ENCODE data around the gene NAALADL2. TPM values are rescaled to one million over a fixed set of nuclear protein-coding genes. Genes with fewer than 3 reads are reported as not detected.
"Not testable (repeated sequence)": the region's sequence is repeated elsewhere in the genome, so short reads cannot be mapped to it uniquely, and the experiment has no call there.

The NAALADL2 gene
- total and polyA plus RNA-seq, 2 donors (not counting 3 experiments of a cell fraction or from before 2014, with no cell fraction given) = 1.1 to 4.0 TPM

DNA sequence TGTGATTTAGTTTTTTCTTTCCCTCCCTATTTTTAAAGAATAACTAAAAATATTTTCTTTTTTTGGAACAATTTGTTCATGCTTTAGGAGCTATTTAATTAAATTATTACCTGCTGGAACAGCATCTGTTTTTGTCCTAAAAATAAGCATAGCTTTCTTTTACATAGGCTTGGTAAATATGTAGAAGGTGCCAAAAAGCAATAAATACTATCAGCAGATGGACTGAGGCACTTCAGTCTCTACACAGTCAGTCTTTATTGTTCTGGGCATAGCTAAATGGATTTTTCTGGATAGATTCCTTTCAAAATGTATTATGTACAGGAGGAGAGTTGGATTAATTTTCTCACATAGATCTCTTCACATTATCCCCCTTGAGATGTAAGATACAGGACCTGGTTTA lies 223.5 kb downstream of the NAALADL2 start:
- FAIRE-seq (no peak), DNase-seq (ENCODE audit: low read depth, low spot score) (no peak)
- no TSS peak for BruUV-seq (replicated peaks)
- H4K20me1 ChIP-seq (replicated peaks; ENCODE audit: control insufficient read depth, extremely low read depth, insufficient read depth, low read length) = no peaks in the 10 kb centered on the region
- no peak overlapping the region for H3K4me3 ChIP-seq (replicated peaks in 1 of 3; ENCODE audit: insufficient read depth in 1 of 3, low read depth in 1 of 3, low read length in 3 of 3)
- no peak overlapping the region for H3K27ac ChIP-seq (ENCODE audit: insufficient read depth, low read depth, low read length)
- no peak overlapping the region for H3K9ac ChIP-seq (replicated peaks; ENCODE audit: extremely low read depth, insufficient read depth, low read length)
- no peak overlapping the region for H2AFZ ChIP-seq (ENCODE audit: low read depth, low read length)
- no peaks in the 10 kb centered on the region for H3K79me2 ChIP-seq (ENCODE audit: control insufficient read depth, insufficient read depth, low read length)
- dilution Hi-C loops (cut with MboI; ENCODE audit: extremely low pct_ligation_motif_present, low sequenced_read_pairs) (no loop called here), intact Hi-C loops (cut with micrococcal nuclease) (no loop called here)
- no peaks in the 10 kb centered on the region for H3K36me3 ChIP-seq (ENCODE audit: control insufficient read depth in 2 of 2, extremely low read depth in 1 of 2, insufficient read depth in 2 of 2, low read length in 2 of 2)
- H3K4me2 ChIP-seq (ENCODE audit: insufficient read depth, low read length) = no peak overlapping the region
- POLR2A ChIA-PET = no interaction called here
- no peaks in the 10 kb centered on the region for H3K4me1 ChIP-seq (ENCODE audit: control insufficient read depth, extremely low read depth, insufficient read depth, low read length)
- no peaks in the 10 kb centered on the region for H3K27me3 ChIP-seq (ENCODE audit: control insufficient read depth in 2 of 2, insufficient read depth in 2 of 2, low read length in 2 of 2)
- no peaks in the 10 kb centered on the region for H3K9me1 ChIP-seq (replicated peaks; ENCODE audit: control insufficient read depth, extremely low read depth, insufficient read depth, low read length)
- CTCF ChIA-PET = interaction anchor here (2.1 kb wide), 1 partner anchor 17 kb away, joined by 5 read pairs; no protein-coding TSS in a partner anchor
- H3K9me3 ChIP-seq (replicated peaks; ENCODE audit: control insufficient read depth, insufficient read depth, low read length) = no peaks in the 10 kb centered on the region
- TF ChIP-seq MYC (IDR thresholded peaks at IDR 0.05; ENCODE audit: low read depth, low read length) (no peak), JUN (IDR thresholded peaks at IDR 0.05; ENCODE audit: borderline replicate concordance, insufficient read depth, insufficient read length, low read depth) (no peak), POLR2A (IDR thresholded peaks at IDR 0.05; ENCODE audit: low read depth, low read length) (no peak), POLR2AphosphoS5 (IDR thresholded peaks at IDR 0.05; ENCODE audit: insufficient read depth, low read depth, low read length) (no peak)
- TF ChIP-seq, protein P1, sequence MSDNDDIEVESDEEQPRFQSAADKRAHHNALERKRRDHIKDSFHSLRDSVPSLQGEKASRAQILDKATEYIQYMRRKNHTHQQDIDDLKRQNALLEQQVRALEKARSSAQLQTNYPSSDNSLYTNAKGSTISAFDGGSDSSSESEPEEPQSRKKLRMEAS (IDR thresholded peaks at IDR 0.05; ENCODE audit: insufficient read depth, insufficient read length) = no peak
- TF ChIP-seq, protein P2, sequence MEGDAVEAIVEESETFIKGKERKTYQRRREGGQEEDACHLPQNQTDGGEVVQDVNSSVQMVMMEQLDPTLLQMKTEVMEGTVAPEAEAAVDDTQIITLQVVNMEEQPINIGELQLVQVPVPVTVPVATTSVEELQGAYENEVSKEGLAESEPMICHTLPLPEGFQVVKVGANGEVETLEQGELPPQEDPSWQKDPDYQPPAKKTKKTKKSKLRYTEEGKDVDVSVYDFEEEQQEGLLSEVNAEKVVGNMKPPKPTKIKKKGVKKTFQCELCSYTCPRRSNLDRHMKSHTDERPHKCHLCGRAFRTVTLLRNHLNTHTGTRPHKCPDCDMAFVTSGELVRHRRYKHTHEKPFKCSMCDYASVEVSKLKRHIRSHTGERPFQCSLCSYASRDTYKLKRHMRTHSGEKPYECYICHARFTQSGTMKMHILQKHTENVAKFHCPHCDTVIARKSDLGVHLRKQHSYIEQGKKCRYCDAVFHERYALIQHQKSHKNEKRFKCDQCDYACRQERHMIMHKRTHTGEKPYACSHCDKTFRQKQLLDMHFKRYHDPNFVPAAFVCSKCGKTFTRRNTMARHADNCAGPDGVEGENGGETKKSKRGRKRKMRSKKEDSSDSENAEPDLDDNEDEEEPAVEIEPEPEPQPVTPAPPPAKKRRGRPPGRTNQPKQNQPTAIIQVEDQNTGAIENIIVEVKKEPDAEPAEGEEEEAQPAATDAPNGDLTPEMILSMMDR (IDR thresholded peaks at IDR 0.05; ENCODE audit: extremely low read depth in 1 of 2, insufficient read depth in 1 of 2, low read depth in 1 of 2, low read length in 2 of 2) = no peak

DNA sequence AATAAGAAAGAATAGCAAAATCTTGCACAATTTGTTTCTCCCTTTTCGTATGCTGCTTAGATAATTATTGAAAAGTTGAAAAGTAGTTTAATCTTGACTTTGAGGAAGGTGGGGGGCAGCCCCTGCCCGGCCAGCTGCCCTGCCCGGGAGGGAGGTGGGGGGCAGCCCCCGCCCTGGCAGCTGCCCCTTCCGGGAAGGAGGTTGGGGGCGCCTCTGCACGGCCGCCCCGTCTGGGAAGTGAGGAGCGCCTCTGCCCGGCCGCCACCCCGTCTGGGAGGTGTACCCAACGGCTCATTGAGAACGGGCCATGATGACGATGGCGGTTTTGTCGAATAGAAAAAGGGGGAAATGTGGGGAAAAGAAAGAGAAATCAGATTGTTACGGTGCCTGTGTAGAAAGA lies 228.0 kb downstream of the NAALADL2 start:
- H3K9me3 ChIP-seq (replicated peaks; ENCODE audit: control insufficient read depth, insufficient read depth, low read length); H3K36me3 ChIP-seq (ENCODE audit: control insufficient read depth in 2 of 2, extremely low read depth in 1 of 2, insufficient read depth in 2 of 2, low read length in 2 of 2); H3K9me1 ChIP-seq (replicated peaks; ENCODE audit: control insufficient read depth, extremely low read depth, insufficient read depth, low read length); H2AFZ ChIP-seq (ENCODE audit: low read depth, low read length); dilution Hi-C loops (cut with MboI; ENCODE audit: extremely low pct_ligation_motif_present, low sequenced_read_pairs); POLR2A ChIA-PET; H3K9ac ChIP-seq (replicated peaks; ENCODE audit: extremely low read depth, insufficient read depth, low read length); H3K79me2 ChIP-seq (ENCODE audit: control insufficient read depth, insufficient read depth, low read length); H4K20me1 ChIP-seq (replicated peaks; ENCODE audit: control insufficient read depth, extremely low read depth, insufficient read depth, low read length); BruUV-seq (replicated peaks); H3K4me2 ChIP-seq (ENCODE audit: insufficient read depth, low read length); H3K4me3 ChIP-seq (replicated peaks in 1 of 3; ENCODE audit: insufficient read depth in 1 of 3, low read depth in 1 of 3, low read length in 3 of 3); intact Hi-C loops (cut with micrococcal nuclease); H3K27ac ChIP-seq (ENCODE audit: insufficient read depth, low read depth, low read length); H3K27me3 ChIP-seq (ENCODE audit: control insufficient read depth in 2 of 2, insufficient read depth in 2 of 2, low read length in 2 of 2); DNase-seq (ENCODE audit: low read depth, low spot score); CTCF ChIA-PET; H3K4me1 ChIP-seq (ENCODE audit: control insufficient read depth, extremely low read depth, insufficient read depth, low read length); FAIRE-seq: not testable (repeated sequence)

Measured in endothelial cell of umbilical vein (primary cell).